Stimulated activated CD8-positive, alpha-beta memory T cell treated with anti-CD3 and anti-CD28 coated beads, Interleukin-2, amount 100 ng/mL, for 1 hour (primary cell): ENCODE measurements around the gene ACOT7.

Source experiments
- DNase-seq, 2 donors: peaks; one replicate each; pipeline ENCODE4 v3.0.0-alpha.2; 2020; ENCODE audit warnings: low read depth in 2 of 2

Gene ACOT7

GRCh38 chr1:6360517-6361070 is 33.0 kb downstream of the ACOT7 start:
- DNase-seq: no peak

GRCh38 chr1:6360117-6360496 is 33.5 kb downstream of the ACOT7 start:
- DNase-seq: no peak

GRCh38 chr1:6359216-6360116 is 34.1 kb downstream of the ACOT7 start:
- DNase-seq: peak; percentile 13 to 28

GRCh38 chr1:6358757-6359201 is 34.8 kb downstream of the ACOT7 start:
- no peak for DNase-seq

- DNase-seq: no peak
Observed at GRCh38 chr1:6358144-6358624, 35.4 kb downstream of the ACOT7 start.

GRCh38 chr1:6357243-6357936 is 36.2 kb downstream of the ACOT7 start:
- DNase-seq: no peak

GRCh38 chr1:6355621-6356020 is 37.9 kb downstream of the ACOT7 start:
- no peak for DNase-seq

GRCh38 chr1:6354659-6355317 is 38.8 kb downstream of the ACOT7 start:
- no peak for DNase-seq

- no peak for DNase-seq
Observed at GRCh38 chr1:6353955-6354658, 39.5 kb downstream of the ACOT7 start.

- DNase-seq: no peak
Observed at GRCh38 chr1:6353619-6353954, 40.0 kb downstream of the ACOT7 start.

- DNase-seq: no peak
Observed at GRCh38 chr1:6352138-6352563, 41.4 kb downstream of the ACOT7 start.

- DNase-seq: no peak
Observed at GRCh38 chr1:6351480-6352137, 42.0 kb downstream of the ACOT7 start.

- DNase-seq: no peak
Observed at GRCh38 chr1:6350416-6351088, 43.0 kb downstream of the ACOT7 start.

- DNase-seq: no peak
Observed at GRCh38 chr1:6349254-6349943, 44.2 kb downstream of the ACOT7 start.

GRCh38 chr1:6348511-6349191 is 44.9 kb downstream of the ACOT7 start:
- peak; percentile 29 to 35 for DNase-seq

- DNase-seq: peak; percentile 33 to 40
Observed at GRCh38 chr1:6347641-6348487, 45.7 kb downstream of the ACOT7 start.

- DNase-seq: no peak
Observed at GRCh38 chr1:6345460-6345859, 48.1 kb downstream of the ACOT7 start.

GRCh38 chr1:6345009-6345408 is 48.6 kb downstream of the ACOT7 start:
- no peak for DNase-seq
